ENCODE results near the gene BRIP1.

BRIP1 gene

DNA sequence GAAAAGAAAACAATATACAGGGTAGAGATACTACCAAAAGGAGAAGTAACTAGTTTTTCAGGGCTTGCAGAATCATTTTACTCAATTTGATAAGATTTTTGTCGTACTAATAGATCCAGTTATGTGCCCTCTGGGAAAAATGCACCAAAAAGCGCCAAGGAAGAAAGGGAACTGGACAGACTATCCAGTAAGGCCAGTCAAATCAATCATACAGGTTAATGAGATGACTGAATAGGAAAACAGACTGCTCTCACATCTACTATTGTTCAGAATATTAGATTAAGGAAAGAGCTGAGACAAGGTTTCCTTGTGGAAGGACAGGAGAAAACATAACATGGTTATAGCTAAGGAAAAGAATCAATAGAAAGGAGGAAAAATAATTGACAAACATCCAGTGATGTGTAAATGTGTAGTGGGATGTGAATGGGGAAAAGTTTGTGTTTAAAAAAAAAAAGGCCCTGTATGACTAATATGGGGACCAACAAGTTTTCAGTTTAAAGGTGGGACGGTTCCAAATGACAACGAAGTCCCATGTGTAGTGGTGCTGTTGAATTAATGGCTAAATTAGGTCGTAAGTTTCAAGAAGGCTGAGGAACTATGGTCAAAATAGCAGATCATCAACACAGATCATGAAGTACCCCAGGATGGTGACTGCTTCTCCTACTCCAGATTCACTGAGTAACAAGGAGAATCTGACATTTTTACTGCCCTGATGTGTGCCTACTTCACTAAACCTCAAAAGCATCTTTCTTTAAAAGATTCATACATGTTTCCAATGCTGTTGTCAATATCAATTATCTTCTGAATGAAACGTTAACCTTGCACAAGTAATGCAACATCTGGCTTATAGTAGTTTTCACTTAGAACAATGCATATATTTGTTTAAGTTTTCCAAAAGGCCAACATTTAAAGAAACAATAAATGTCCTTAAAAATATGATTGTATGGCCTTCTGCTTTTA lies 40.7 kb downstream of the BRIP1 start:
- no peak for TF ChIP-seq GATA3 (IDR thresholded peaks at IDR 0.05; ENCODE audit: low read depth, low read length)
- no peak for TF ChIP-seq GATA2 (IDR thresholded peaks at IDR 0.05; ENCODE audit: low read depth, low read length)

DNA sequence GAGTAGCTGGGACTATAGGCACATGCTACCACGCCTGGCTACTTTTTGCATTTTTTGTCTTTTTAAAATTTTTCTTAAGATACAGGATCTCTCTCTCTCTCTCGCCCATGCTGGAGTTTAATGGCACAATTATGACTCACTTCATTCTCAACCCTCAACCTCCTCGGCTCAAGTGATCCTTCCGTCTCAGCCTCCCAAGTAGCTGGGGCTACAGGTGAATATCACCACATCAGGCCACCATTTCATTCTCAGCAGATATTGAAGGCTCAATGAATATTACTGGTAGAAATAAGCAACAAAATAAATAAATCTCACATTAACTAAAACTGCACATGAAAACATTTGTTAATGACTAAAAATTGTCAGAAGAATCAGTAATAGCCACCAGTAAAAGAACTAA lies 41.7 kb downstream of the BRIP1 start:
- TF ChIP-seq GATA3 (IDR thresholded peaks at IDR 0.05; ENCODE audit: low read depth, low read length) (no peak), GATA2 (IDR thresholded peaks at IDR 0.05; ENCODE audit: low read depth, low read length) (no peak)

DNA sequence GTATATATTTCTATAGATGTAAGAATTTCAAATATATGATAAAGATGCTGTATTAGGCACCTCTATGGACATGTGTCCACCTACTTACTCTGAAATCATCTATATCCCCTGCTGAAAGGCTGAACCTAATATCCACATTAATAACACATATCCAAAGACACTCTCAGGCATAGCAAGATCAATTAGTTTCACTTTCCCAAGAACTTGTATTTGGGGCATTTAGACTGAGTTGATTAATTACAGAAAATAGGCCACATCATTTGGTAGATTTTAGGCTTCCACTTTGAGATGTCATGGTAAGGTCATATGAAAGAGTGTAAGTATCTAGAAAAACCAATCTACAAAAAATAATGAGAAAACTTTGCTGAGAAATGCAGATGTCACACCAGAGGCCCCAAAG lies 45.1 kb downstream of the BRIP1 start:
- TF ChIP-seq GATA3 (IDR thresholded peaks at IDR 0.05; ENCODE audit: low read depth, low read length), result no peak
- TF ChIP-seq GATA2 (IDR thresholded peaks at IDR 0.05; ENCODE audit: low read depth, low read length), result no peak

DNA sequence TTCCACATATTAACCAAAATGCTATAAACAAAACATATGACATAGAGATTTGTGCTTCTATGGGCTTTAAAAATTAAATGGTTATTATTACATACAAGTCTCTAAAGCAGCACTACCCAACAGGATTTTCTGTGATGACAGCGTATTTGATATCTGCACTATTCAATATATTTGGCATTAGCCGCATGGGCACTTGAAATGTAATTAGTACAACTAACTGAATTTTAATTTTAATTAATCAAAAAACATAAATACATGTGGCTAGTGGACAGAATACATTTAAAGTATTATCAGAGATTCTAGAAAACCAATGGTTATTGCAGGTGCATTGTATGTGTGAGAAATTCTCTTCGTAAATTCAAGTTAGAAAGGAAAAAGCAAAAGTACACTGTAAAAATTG lies 45.9 kb downstream of the BRIP1 start:
- TF ChIP-seq GATA3 (IDR thresholded peaks at IDR 0.05; ENCODE audit: low read depth, low read length), result no peak

DNA sequence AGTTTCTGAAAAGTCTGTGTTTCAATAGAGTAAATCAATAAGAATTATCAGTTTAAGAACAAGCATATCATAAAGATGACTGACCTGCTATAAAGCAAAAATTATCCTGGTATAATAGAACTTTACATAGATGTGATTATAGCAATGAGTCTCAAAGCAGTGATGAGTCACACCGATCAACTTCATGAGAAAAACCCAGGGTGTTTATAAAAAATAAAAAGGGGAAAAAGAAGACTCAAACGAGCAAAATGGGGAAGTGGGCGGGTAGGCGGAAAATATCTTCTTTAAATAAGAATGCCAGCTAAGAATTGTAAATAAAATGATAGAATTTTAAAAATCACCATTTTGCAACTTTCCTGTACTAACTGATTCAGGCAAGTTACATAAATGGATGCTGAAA lies 46.8 kb downstream of the BRIP1 start:
- TF ChIP-seq GATA2 (IDR thresholded peaks at IDR 0.05; ENCODE audit: low read depth, low read length), result no peak

DNA sequence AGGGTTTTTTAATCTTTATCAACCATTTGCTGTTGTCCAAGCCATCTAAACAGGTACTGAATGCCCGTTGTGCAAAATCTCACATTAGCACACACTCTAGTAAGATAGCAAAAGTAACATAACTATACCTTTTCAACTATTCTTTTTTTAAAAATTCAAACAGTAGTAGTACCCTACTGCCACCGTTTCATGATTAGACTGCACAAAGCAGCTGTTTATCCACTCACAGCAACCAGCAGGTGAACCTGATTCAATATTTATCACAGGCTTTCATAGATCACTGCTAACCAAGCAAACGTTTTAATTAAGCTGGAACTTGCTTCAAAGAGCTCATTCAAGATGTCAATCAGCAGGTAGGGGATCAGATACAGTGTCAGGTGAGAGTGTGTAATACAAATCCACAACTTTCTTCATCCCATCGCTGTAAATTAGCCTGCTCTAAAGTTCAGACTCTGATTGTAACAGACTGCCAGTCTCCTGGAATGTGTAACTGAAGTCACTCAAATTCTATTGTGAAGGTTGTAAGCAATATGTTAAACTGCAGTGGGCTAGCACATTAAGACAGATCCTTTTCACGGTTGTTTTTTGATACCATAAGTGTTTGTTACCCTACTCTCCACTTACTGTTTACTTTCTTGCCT lies 47.3 kb downstream of the BRIP1 start:
- TF ChIP-seq GATA2 (IDR thresholded peaks at IDR 0.05; ENCODE audit: low read depth, low read length) (no peak), GATA3 (IDR thresholded peaks at IDR 0.05; ENCODE audit: low read depth, low read length) (no peak)

DNA sequence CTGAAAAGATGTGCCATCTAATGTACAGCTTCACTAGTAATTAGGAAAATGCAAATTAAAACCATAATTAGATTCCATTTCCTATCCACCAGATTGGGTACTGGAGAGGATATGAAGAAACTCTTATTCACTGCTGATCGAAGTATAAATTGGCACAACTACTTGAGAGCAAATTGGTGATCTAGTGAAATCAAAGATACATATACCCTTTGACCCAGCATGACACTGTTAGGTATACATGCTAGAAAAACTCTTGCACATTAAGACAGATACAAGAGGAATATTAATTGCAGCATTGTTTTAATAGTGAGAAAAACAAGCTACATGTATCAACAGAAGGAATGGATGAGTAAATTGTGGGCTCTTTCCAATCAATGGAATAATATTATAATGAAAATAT lies 48.8 kb downstream of the BRIP1 start:
- TF ChIP-seq GATA3 (IDR thresholded peaks at IDR 0.05; ENCODE audit: low read depth, low read length) (no peak), GATA2 (IDR thresholded peaks at IDR 0.05; ENCODE audit: low read depth, low read length) (no peak)

DNA sequence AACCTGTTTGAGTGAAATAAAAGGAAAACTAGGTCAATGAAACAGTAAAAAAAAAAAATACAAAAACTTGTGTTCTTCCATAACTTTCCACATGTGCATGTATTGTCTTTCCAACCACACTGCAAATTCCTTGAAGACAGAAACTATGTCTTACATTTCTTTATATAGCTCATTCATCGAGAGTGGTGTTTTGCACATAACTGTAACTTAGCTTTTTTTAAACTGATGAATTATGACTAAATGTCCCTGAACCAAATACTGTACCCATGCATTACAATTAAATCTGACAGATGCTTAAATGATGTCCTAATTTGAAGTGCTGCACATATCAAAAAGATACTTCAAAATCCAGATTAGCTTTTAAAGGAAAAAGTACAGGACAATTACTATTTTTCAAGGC lies 50.1 kb downstream of the BRIP1 start:
- TF ChIP-seq GATA3 (IDR thresholded peaks at IDR 0.05; ENCODE audit: low read depth, low read length), result no peak

DNA sequence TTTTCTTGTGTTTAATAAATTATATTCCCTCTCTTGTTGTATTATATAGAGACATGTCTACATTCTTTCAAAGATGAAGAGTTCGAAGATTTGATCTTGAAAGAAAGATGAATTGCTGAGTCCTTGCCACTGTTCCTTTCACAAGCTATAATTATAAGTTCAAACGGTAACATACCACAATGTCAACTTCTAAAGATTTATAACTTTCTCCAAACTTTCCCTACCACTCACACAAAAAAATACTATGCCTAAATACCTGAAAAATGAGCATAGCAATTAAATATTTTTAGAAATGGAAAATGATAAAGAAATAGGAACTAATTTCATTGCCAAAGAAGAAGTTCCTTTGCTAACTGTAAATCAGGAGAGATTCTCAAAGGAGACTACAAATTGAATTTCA lies 50.6 kb downstream of the BRIP1 start:
- TF ChIP-seq GATA2 (IDR thresholded peaks at IDR 0.05; ENCODE audit: low read depth, low read length) (no peak), GATA3 (IDR thresholded peaks at IDR 0.05; ENCODE audit: low read depth, low read length) (no peak)

DNA sequence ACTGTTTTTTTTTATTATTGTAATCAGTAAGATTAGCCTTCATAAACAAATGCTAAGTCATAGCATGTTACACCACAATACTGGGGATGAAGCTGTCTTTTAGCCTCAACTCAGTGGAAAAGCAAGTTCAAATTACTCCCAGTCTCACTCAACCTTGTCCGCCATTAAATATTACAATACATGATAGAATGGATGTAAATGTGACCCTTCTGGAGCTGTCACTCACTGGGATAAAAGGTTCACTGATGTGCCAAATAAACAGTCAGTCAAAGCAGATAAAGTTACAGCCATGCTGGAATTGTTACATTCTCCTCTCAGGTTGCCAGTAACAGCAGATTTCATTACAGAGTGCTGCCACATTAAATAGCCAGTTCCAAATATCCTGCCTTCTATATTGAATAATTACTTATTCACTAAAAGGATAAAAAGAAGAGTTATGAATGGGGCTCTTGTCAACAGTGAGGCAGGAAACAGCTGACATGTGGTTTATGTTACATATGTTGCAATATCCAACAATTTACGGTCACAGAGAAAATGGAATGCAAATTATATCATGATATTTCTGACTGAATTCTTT lies 53.4 kb downstream of the BRIP1 start:
- TF ChIP-seq GATA2 (IDR thresholded peaks at IDR 0.05; ENCODE audit: low read depth, low read length) (no peak), GATA3 (IDR thresholded peaks at IDR 0.05; ENCODE audit: low read depth, low read length) (no peak)

DNA sequence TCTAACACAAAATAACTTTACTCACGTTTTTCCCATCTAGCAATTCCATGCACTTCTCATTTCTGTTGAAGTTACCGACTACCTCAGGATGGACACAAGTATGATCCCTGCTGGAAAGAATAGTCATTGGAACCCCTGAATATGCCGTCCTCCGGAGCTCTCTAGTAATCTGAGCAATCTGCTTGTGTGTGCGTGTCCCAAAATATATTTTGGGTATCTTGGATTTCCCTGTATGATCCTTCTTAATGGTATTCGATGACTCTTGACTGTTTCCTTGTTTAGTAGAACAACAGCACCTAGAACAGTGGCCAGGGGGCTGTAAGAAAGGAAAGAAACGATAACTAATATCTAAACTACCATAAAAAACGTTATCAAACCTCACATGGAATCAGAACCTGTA lies 54.9 kb downstream of the BRIP1 start:
- TF ChIP-seq GATA2 (IDR thresholded peaks at IDR 0.05; ENCODE audit: low read depth, low read length) (no peak), GATA3 (IDR thresholded peaks at IDR 0.05; ENCODE audit: low read depth, low read length) (no peak)

DNA sequence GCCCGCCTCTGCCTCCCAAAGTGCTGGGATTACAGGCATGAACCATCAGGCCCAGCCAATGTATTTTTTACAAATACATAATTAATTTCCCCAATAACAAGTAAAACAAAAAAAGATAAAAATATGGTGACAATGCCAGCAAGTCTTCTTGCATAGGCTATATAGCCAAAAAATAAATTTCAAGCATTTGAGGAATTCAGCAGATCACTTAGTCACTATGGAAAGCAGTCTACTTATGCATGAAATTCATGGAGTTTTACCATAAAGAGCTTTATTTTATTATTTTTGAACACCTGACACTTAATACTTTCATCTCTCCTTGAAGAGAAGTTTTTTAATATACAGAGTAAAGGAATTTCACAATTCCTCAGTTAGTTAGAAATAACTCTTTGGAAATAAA lies 56.4 kb downstream of the BRIP1 start:
- TF ChIP-seq GATA3 (IDR thresholded peaks at IDR 0.05; ENCODE audit: low read depth, low read length) (no peak), GATA2 (IDR thresholded peaks at IDR 0.05; ENCODE audit: low read depth, low read length) (no peak)

DNA sequence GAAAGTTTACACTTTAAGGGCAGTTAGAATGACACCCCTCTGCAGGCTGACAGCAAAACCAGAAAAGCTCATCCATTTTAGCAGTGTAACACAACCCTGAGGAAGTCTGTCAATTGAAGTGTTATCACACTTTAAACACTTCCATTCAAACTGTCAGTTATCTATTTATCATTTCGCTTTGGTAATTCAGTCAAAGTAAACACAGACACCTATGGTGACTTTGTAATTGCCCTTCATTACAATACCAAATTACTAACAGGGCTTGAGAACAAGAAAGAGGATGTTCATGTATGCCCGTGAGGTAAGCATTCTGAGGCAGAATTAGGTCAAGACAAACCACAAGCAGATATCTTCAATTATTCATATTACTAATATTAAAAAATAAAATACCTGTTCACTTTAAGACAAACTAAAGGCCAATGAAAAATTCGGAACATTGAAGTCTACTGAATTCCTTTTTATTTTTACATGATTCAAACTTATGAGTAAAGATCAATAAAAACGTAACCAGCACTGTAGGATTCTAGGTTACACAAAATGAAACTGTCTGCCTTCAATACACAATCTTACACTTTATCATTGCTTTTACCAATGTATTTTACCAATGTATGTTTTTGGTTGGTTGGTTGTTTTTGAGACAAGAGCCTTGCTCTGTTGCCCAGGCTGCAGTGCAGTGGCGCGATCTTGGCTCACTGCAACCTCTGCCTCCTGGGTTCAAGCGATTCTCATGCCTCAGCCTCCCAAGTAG lies 57.1 kb downstream of the BRIP1 start:
- TF ChIP-seq GATA3 (IDR thresholded peaks at IDR 0.05; ENCODE audit: low read depth, low read length) (no peak), GATA2 (IDR thresholded peaks at IDR 0.05; ENCODE audit: low read depth, low read length) (no peak)

DNA sequence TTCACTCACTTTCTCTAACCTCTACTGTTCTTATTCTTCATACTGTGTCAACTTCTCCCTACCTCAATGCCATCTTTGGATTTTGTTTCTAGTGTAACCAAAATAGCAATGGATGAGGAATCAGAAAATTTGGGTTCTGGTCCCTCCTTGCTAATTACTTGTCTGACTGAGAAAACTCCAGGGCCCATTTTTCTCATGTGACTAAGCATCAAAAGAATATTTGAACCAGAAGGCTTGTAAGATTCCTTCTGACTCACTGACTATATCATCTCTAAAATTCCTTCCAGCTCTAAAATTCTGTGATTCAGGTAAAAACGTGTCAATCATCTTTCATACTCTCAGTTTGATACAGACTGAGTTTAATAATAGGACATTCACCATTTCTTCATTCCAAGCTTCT lies 57.9 kb downstream of the BRIP1 start:
- TF ChIP-seq GATA3 (IDR thresholded peaks at IDR 0.05; ENCODE audit: low read depth, low read length) (no peak), GATA2 (IDR thresholded peaks at IDR 0.05; ENCODE audit: low read depth, low read length) (no peak)
